Vagina (tissue), 2 donors: ENCODE data around the gene ESRRA. TPM values are rescaled to one million over a fixed set of nuclear protein-coding genes. Genes with fewer than 3 reads are reported as not detected.
A peak's percentile ranks its signal among the peaks of the same experiment; 100 is the strongest.

Source experiments
- DNase-seq, 2 donors: peaks; one replicate each; pipeline ENCODE4 v3.0.0-alpha.2; 2017; ENCODE audit errors: extremely low spot score in 2 of 2
- H3K27ac ChIP-seq: fragments of 200-600 bp; sonication (generic); one replicate; pipeline ENCODE4 v1.5.1; 2019
- H3K27me3 ChIP-seq: fragments of 200-600 bp; sonication (generic); one replicate; pipeline ENCODE4 v1.5.1; 2019
- H3K36me3 ChIP-seq, 2 donors: fragments of 200-600 bp; sonication (generic); one replicate each; pipeline ENCODE4 v1.5.1; 2017 to 2019
- H3K4me1 ChIP-seq: fragments of 200-600 bp; sonication (generic); one replicate; pipeline ENCODE4 v1.5.1; 2019
- H3K4me3 ChIP-seq, 2 donors: fragments of 200-600 bp; sonication (generic); 1 replicate in 1 of 2; 2 replicates in 1 of 2; pipeline ENCODE4 v1.5.1; 2016 to 2019
- H3K9me3 ChIP-seq: fragments of 200-600 bp; sonication (generic); one replicate; pipeline ENCODE4 v1.5.1; 2019
- CTCF ChIP-seq, 3 experiments: fragments of 450-650 bp in 2 of 3; fragments of 200-600 bp in 1 of 3; sonication (generic) in 1 of 3; IDR thresholded peaks; one replicate each; pipeline ENCODE4 v1.5.1; 2017 to 2019; ENCODE audit warnings: antibody characterized with exemption in 3 of 3, mild to moderate bottlenecking in 2 of 3, moderate library complexity in 2 of 3
- POLR2A ChIP-seq, 2 donors: fragments of 450-650 bp; IDR thresholded peaks; one replicate each; pipeline ENCODE4 v1.6.1; 2017; ENCODE audit warnings: antibody characterized with exemption in 2 of 2, mild to moderate bottlenecking in 2 of 2, moderate library complexity in 2 of 2
- POLR2AphosphoS5 ChIP-seq, 2 donors: sonication (generic); formaldehyde crosslinking; IDR thresholded peaks; one replicate each; pipeline ENCODE4 v1.9.0; 2017; ENCODE audit warnings: antibody characterized with exemption in 2 of 2, mild to moderate bottlenecking in 2 of 2, low read depth in 1 of 2; ENCODE audit not compliant: insufficient read depth in 1 of 2
- intact Hi-C: fragments of 100-400 bp; cut with DNase I; formaldehyde crosslinking; loops from one replicate; pipeline ENCODE4 v1.15.1; 2023
- total RNA-seq: library from RNA; depleted of rRNA; stranded (reverse); fragments of >200 nt; gene quantifications from one replicate; pipeline ENCODE4 v1.2.3, GENCODE V29; 2016

Gene ESRRA
- total RNA-seq, 1 donor from 2014 or later: 44.4 TPM

- Histone ChIP-seq H3K27me3 (no peaks in the 10 kb centered on the region), H3K4me1 (peaks cover 25% of the 10 kb centered on the region), H3K9me3 (no peaks in the 10 kb centered on the region), H3K4me3 (peak overlapping the region; percentile 34 to 37), H3K27ac (peak overlapping the region; percentile 52), H3K36me3 (no peaks in the 10 kb centered on the region)
- no peak for DNase-seq
- TF ChIP-seq POLR2A (IDR thresholded peaks at IDR 0.05) (peak in 1 of 2 donors; percentile 7), CTCF (IDR thresholded peaks at IDR 0.05) (no peak), POLR2AphosphoS5 (IDR thresholded peaks at IDR 0.05; ENCODE audit: insufficient read depth in 1 of 2, low read depth in 1 of 2) (peak in 1 of 2 donors; percentile 55)
- intact Hi-C loops: no loop called here
These were observed 36.8 kb downstream of the ESRRA start for GRCh38 chr11:64341851-64342791.

- TF ChIP-seq CTCF (IDR thresholded peaks at IDR 0.05): no peak
- no peak for TF ChIP-seq POLR2AphosphoS5 (IDR thresholded peaks at IDR 0.05; ENCODE audit: insufficient read depth in 1 of 2, low read depth in 1 of 2)
- no peak for TF ChIP-seq POLR2A (IDR thresholded peaks at IDR 0.05)
- no peak for DNase-seq
- Histone ChIP-seq H3K27me3 (no peaks in the 10 kb centered on the region), H3K9me3 (no peaks in the 10 kb centered on the region), H3K36me3 (no peaks in the 10 kb centered on the region), H3K27ac (no peak overlapping the region), H3K4me1 (peaks cover 25% of the 10 kb centered on the region), H3K4me3 (peak overlapping the region; percentile 34 to 37)
- intact Hi-C loops: no loop called here
These were observed 37.8 kb downstream of the ESRRA start for GRCh38 chr11:64342869-64343745.

- no peak overlapping the region for H3K27ac ChIP-seq
- intact Hi-C loops: no loop called here
- no peak for DNase-seq
These were observed 38.6 kb downstream of the ESRRA start for GRCh38 chr11:64343767-64344559.

GRCh38 chr11:64344787-64345186 is 39.5 kb downstream of the ESRRA start:
- Histone ChIP-seq H3K9me3 (no peaks in the 10 kb centered on the region), H3K27ac (no peak overlapping the region), H3K36me3 (no peaks in the 10 kb centered on the region), H3K4me1 (peaks cover 33% of the 10 kb centered on the region), H3K27me3 (no peaks in the 10 kb centered on the region), H3K4me3 (no peak overlapping the region)
- DNase-seq: no peak
- TF ChIP-seq POLR2A (IDR thresholded peaks at IDR 0.05) (no peak), CTCF (IDR thresholded peaks at IDR 0.05) (no peak), POLR2AphosphoS5 (IDR thresholded peaks at IDR 0.05; ENCODE audit: insufficient read depth in 1 of 2, low read depth in 1 of 2) (no peak)
- intact Hi-C loops: no loop called here

More at GRCh38 chr11:64343767-64344559, 38.6 kb downstream of the ESRRA start:
- Histone ChIP-seq H3K4me1 (peaks cover 33% of the 10 kb centered on the region), H3K27me3 (no peaks in the 10 kb centered on the region), H3K9me3 (no peaks in the 10 kb centered on the region), H3K4me3 (no peak overlapping the region), H3K36me3 (no peaks in the 10 kb centered on the region)
- TF ChIP-seq POLR2A (IDR thresholded peaks at IDR 0.05) (no peak), CTCF (IDR thresholded peaks at IDR 0.05) (no peak)
